T-helper 2 cell treated with Interferon-gamma antibody and Interleukin-4, amounts not matched to agents 5 μg/mL and 100 μg/mL, for 36 hours (primary cell): Measurements from ENCODE around the gene STRA8.

Source experiments
- DNase-seq: peaks from one replicate; pipeline ENCODE4 v3.0.0; 2021; ENCODE audit warnings: low spot score
- H3K27ac Mint-ChIP-seq: one replicate; pipeline ENCODE4 v1.8.0; 2021; ENCODE audit warnings: mild to moderate bottlenecking, mixed read lengths
- H3K27me3 Mint-ChIP-seq: one replicate; pipeline ENCODE4 v1.8.0; 2021; ENCODE audit warnings: low read depth, mixed read lengths
- H3K36me3 Mint-ChIP-seq: one replicate; pipeline ENCODE4 v1.8.0; 2021; ENCODE audit warnings: low read depth, mixed read lengths
- H3K4me1 Mint-ChIP-seq: one replicate; pipeline ENCODE4 v1.8.0; 2021; ENCODE audit warnings: low read depth, mixed read lengths
- H3K4me3 Mint-ChIP-seq: one replicate; pipeline ENCODE4 v1.8.0; 2022; ENCODE audit warnings: mild to moderate bottlenecking, moderate library complexity, mixed read lengths
- H3K9me3 Mint-ChIP-seq: one replicate; pipeline ENCODE4 v1.8.0; 2021; ENCODE audit warnings: mixed read lengths

Gene STRA8

GRCh38 chr7:135236727-135237126, 3.1 kb downstream of the STRA8 start:
- Mint-ChIP-seq H3K4me1 (peaks cover 10% of the 10 kb centered on the region), H3K27me3 (peaks cover 4% of the 10 kb centered on the region), H3K4me3 (peak overlapping the region; percentile 42), H3K27ac (peak overlapping the region; percentile 58), H3K36me3 (no peaks in the 10 kb centered on the region), H3K9me3 (peaks cover 7% of the 10 kb centered on the region)
- DNase-seq: no peak

DNA sequence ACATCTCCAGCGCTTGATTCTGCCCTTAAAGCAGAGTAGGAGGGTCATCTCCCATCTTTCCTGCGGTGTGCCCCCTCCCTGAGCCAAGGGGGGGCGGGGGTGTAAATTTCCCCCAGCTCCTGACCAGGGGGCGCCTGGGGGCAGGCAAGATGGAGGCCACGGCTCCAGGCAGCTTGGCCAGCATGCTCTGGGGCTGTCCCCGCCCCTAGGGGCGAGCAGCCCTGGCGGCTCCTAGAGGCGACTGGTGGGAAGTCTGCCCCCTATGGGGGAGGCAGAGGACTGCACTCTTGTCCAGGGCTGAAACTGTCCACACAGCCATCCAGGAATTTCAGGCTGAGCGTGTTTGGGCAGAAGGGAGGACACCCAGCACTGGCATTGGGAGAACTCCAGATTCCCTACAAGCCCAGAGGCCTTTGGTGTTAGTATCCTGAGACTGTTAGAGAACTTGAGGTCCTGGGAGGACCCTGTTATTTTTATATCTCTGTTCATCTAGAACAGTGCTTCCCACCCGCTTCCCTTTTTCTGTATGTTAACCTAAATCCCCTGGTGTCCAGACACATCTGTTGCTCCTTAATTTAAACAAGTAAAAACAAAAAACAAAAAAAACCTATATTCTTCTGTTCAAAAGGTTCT, 4.6 kb downstream of the STRA8 start:
- peaks cover 9% of the 10 kb centered on the region for H3K27me3 Mint-ChIP-seq
- peaks cover 7% of the 10 kb centered on the region for H3K9me3 Mint-ChIP-seq
- no peak overlapping the region for H3K4me3 Mint-ChIP-seq
- no peak for DNase-seq
- H3K27ac Mint-ChIP-seq: no peak overlapping the region
- peaks cover 10% of the 10 kb centered on the region for H3K4me1 Mint-ChIP-seq
- H3K36me3 Mint-ChIP-seq: no peaks in the 10 kb centered on the region

GRCh38 chr7:135239263-135239662, 5.6 kb downstream of the STRA8 start:
- Mint-ChIP-seq H3K36me3 (no peaks in the 10 kb centered on the region), H3K9me3 (peaks cover 7% of the 10 kb centered on the region), H3K4me3 (no peak overlapping the region), H3K4me1 (peaks cover 10% of the 10 kb centered on the region), H3K27me3 (peaks cover 9% of the 10 kb centered on the region), H3K27ac (no peak overlapping the region)
- DNase-seq: no peak

- DNase-seq: no peak
- H3K27me3 Mint-ChIP-seq: peaks cover 9% of the 10 kb centered on the region
- H3K4me1 Mint-ChIP-seq: peaks cover 10% of the 10 kb centered on the region
- no peak overlapping the region for H3K27ac Mint-ChIP-seq
- no peak overlapping the region for H3K4me3 Mint-ChIP-seq
- no peaks in the 10 kb centered on the region for H3K36me3 Mint-ChIP-seq
- H3K9me3 Mint-ChIP-seq: peaks cover 7% of the 10 kb centered on the region
Measured at GRCh38 chr7:135240441-135240840, 6.8 kb downstream of the STRA8 start.

GRCh38 chr7:135242096-135242684, 8.6 kb downstream of the STRA8 start:
- no peak overlapping the region for H3K4me3 Mint-ChIP-seq
- no peaks in the 10 kb centered on the region for H3K4me1 Mint-ChIP-seq
- H3K36me3 Mint-ChIP-seq: no peaks in the 10 kb centered on the region
- H3K27ac Mint-ChIP-seq: no peak overlapping the region
- H3K9me3 Mint-ChIP-seq: no peaks in the 10 kb centered on the region
- H3K27me3 Mint-ChIP-seq: peaks cover 9% of the 10 kb centered on the region
- no peak for DNase-seq

- Mint-ChIP-seq H3K4me3 (no peak overlapping the region), H3K9me3 (no peaks in the 10 kb centered on the region), H3K36me3 (no peaks in the 10 kb centered on the region), H3K27me3 (peaks cover 9% of the 10 kb centered on the region), H3K27ac (no peak overlapping the region), H3K4me1 (no peaks in the 10 kb centered on the region)
- DNase-seq: no peak
Measured at GRCh38 chr7:135245226-135246190, 11.9 kb downstream of the STRA8 start.

DNA sequence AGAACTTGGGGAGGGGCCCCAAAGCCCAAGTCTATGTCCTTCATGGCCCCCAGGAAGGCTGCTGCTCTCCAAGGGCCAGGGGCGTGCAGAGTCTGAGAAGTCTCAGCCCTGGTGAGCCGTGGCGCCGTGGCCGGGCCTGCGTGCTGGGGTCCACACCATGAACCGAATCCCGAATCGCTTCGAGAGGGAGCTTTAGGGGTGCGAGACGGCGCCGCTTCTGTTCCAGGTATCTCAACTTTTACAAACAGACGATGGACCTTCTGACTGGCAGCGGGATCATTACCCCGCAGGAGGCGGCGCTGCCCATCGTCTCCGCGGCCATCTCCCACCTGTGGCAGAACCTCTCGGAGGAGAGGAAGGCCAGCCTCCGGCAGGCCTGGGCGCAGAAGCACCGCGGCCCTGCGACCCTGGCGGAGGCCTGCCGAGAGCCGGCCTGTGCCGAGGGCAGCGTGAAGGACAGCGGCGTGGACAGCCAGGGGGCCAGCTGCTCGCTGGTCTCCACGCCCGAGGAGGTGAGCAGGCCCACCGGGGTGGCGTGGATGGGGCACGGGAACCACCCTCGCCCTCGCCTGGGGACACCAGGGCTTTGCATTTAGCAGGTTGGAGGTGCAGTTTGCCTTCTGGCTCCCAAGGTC, 12.7 kb downstream of the STRA8 start:
- H3K4me1 Mint-ChIP-seq: no peaks in the 10 kb centered on the region
- DNase-seq: no peak

DNA sequence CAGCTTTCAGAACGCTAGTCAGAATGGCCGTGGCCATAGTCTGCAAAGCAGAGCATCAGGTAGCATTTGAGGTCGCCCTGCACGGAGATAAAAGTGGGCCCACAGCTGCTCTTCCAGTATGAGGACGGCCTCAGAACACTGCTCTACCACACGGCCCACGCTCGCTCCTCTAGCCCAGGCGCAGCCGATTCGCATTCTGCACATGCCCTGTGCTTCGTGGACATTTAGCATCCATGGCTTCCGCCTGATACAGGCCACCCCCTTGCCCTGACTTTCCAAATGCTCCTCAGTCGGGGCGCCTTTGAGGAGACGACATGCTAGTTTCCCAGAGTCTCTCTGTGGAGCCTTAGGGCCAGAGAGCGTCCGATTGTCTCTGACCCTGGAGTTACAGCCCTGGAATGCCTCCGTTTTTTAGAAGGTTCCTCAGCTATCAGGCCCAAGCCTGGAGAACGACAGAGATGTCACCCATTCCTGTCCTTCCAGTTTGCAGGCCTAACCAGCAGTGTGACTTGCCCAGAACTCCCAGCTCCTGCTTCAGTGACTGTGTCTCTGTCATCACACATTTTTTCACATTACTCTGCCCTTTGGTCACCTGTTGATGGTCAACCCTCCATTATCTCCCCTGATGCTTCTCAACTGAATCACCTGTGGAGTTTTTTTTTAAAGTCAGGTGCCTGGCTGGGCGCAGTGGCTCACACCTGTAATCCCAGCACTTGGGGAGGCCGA, 14.3 kb downstream of the STRA8 start:
- Mint-ChIP-seq H3K9me3 (no peaks in the 10 kb centered on the region), H3K4me3 (no peak overlapping the region), H3K36me3 (no peaks in the 10 kb centered on the region), H3K27ac (no peak overlapping the region), H3K4me1 (peaks cover 2% of the 10 kb centered on the region), H3K27me3 (no peaks in the 10 kb centered on the region)
- no peak for DNase-seq

More for the DNA sequence above, 12.7 kb downstream of the STRA8 start:
- no peaks in the 10 kb centered on the region for H3K9me3 Mint-ChIP-seq
- no peak overlapping the region for H3K27ac Mint-ChIP-seq
- peaks cover 9% of the 10 kb centered on the region for H3K27me3 Mint-ChIP-seq
- H3K4me3 Mint-ChIP-seq: no peak overlapping the region
- no peaks in the 10 kb centered on the region for H3K36me3 Mint-ChIP-seq

DNA sequence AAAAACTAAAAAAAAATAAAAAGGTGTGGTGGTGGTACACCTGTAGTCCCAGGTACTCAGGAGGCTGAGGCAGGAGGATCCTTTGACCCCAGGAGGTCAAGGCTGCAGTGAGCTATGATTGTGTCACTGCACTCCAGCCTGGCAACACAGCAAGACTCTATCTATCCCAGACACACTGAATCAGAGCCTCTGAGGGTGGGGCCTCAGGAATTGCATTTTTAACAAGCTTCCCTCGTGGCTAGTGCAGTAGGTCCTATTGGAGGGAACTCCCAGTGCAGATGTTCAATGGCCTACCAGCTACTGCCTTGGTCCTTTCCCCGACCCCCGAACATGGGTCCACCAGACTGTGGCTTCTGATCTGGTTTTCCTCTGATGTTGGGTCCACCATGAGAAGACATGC, 14.9 kb downstream of the STRA8 start:
- Mint-ChIP-seq H3K9me3 (no peaks in the 10 kb centered on the region), H3K36me3 (no peaks in the 10 kb centered on the region), H3K4me3 (no peak overlapping the region), H3K4me1 (peaks cover 2% of the 10 kb centered on the region), H3K27ac (no peak overlapping the region), H3K27me3 (no peaks in the 10 kb centered on the region)
- DNase-seq: no peak

GRCh38 chr7:135251496-135252391, 18.1 kb downstream of the STRA8 start:
- H3K27me3 Mint-ChIP-seq: no peaks in the 10 kb centered on the region
- H3K27ac Mint-ChIP-seq: no peak overlapping the region

GRCh38 chr7:135253851-135254771, 20.5 kb downstream of the STRA8 start:
- H3K4me3 Mint-ChIP-seq: no peak overlapping the region

More at GRCh38 chr7:135251496-135252391, 18.1 kb downstream of the STRA8 start:
- no peaks in the 10 kb centered on the region for H3K9me3 Mint-ChIP-seq
- no peak overlapping the region for H3K4me3 Mint-ChIP-seq
- no peak for DNase-seq
- H3K36me3 Mint-ChIP-seq: no peaks in the 10 kb centered on the region
- H3K4me1 Mint-ChIP-seq: peaks cover 2% of the 10 kb centered on the region

DNA sequence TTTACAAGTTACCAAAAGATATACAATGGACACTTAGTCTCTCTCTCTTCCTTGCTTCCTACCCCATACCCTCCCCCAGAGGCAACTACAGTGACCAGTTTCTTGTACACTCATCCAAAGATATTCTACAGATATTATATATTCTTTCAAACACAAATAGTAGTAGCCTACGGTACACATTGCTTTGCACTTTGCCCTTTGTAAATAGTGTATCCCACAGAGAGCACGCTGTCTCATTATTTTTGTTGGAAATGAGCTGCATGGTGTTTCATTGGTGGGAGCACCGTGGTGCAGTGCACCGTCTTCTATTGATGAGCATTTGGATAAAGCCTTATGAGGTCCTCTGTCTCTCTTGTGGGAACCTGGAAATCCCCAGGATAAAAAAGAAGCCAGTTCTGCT, 24.2 kb downstream of the STRA8 start:
- peaks cover 4% of the 10 kb centered on the region for H3K9me3 Mint-ChIP-seq
- H3K27me3 Mint-ChIP-seq: no peaks in the 10 kb centered on the region
- H3K4me3 Mint-ChIP-seq: no peak overlapping the region
- DNase-seq: no peak
- no peaks in the 10 kb centered on the region for H3K4me1 Mint-ChIP-seq
- no peak overlapping the region for H3K27ac Mint-ChIP-seq
- no peaks in the 10 kb centered on the region for H3K36me3 Mint-ChIP-seq

More at GRCh38 chr7:135253851-135254771, 20.5 kb downstream of the STRA8 start:
- Mint-ChIP-seq H3K27ac (no peak overlapping the region), H3K9me3 (no peaks in the 10 kb centered on the region), H3K4me1 (peaks cover 2% of the 10 kb centered on the region), H3K27me3 (no peaks in the 10 kb centered on the region), H3K36me3 (no peaks in the 10 kb centered on the region)
- DNase-seq: no peak
